Heart left ventricle (tissue), 13 donors: ENCODE data around the gene ZNF670.

Experiments used
- POLR2A ChIP-seq, 2 donors: fragments of 450-650 bp; IDR thresholded peaks; one replicate each; pipeline ENCODE4 v1.6.1; 2017; ENCODE audit warnings: antibody characterized with exemption in 2 of 2, mild to moderate bottlenecking in 2 of 2, moderate library complexity in 2 of 2
- TF ChIP-seq, protein P1 (sequence below), 12 donors: fragments of 200-600 bp; sonication (generic) in 4 of 12; IDR thresholded peaks; one replicate each; pipeline versions ENCODE4 v1.5.0 to v1.8.0; 2018 to 2022; ENCODE audit warnings: antibody characterized with exemption in 12 of 12, mild to moderate bottlenecking in 5 of 12
- donor health status: ischemic (EF 13 %, LVEDD 7.1; RV severe dilation, severe dysfunction).
- donor health status: DM: no; HTN: yes; CAD: no.
- donor health status: DM: no; HTN: no; CAD: no.
- donor health status: ischemic (EF 25% LVEDD 6.9; RV normal size, moderate dysfunction).
- donor health status: ischemic (EF 25% LVEDD 5.7; RV mildly dilated, moderate dysfunction).
- donor health status: ischemic (EF 35%, LVEDD 5.7; RV mildly dilated, moderate dysfunction).
- donor health status: nonischemic (EF 11% LVEDD 7.7; RV severe dilation, severe dysfunction).
- donor health status: DM: yes; HTN: yes; CAD: no.
- donor health status: PGD.
- donor health status: ischemic (EF 29% LVEDD 5.4; RV normal size, mild dysfunction).
- donor health status: nonischemic (EF 23%, LVEDD 6.1; RV moderate dilation, normal function).

DNA sequence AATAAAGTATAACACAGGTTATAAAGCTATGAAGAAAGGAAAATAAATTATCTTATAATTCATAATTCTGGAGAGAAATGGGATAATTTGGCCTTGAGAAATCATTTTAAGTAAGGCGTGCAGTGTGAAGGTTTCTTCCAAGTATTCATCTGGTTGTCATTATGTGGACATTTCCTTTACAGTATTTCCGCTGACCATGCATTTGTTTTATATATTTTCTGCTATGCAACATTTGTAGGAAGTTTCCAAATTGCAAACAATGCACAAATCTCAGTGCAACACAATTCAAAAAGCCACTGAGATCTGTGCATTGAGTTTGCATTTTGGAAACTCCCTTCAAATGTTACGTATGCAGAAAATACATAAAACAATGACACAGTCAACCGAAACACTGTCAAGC is 17.8 kb downstream of the ZNF670 start:
- TF ChIP-seq POLR2A (IDR thresholded peaks at IDR 0.05) = no peak
- TF ChIP-seq, protein P1, sequence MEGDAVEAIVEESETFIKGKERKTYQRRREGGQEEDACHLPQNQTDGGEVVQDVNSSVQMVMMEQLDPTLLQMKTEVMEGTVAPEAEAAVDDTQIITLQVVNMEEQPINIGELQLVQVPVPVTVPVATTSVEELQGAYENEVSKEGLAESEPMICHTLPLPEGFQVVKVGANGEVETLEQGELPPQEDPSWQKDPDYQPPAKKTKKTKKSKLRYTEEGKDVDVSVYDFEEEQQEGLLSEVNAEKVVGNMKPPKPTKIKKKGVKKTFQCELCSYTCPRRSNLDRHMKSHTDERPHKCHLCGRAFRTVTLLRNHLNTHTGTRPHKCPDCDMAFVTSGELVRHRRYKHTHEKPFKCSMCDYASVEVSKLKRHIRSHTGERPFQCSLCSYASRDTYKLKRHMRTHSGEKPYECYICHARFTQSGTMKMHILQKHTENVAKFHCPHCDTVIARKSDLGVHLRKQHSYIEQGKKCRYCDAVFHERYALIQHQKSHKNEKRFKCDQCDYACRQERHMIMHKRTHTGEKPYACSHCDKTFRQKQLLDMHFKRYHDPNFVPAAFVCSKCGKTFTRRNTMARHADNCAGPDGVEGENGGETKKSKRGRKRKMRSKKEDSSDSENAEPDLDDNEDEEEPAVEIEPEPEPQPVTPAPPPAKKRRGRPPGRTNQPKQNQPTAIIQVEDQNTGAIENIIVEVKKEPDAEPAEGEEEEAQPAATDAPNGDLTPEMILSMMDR (IDR thresholded peaks at IDR 0.05) = no peak
